ENCODE results near the gene VILL.
A peak's percentile ranks its signal among the peaks of the same experiment; 100 is the strongest.
"Not testable (repeated sequence)": the region's sequence is repeated elsewhere in the genome, so short reads cannot be mapped to it uniquely, and the experiment has no call there.

Gene VILL

GRCh38 chr3:38027466-38028465 lies 37.2 kb downstream of the VILL start:
- H3K4me3 ChIP-seq (ENCODE audit: low read depth, low read length): peak overlapping the region; percentile 72
- DNase-seq (ENCODE audit: low read depth): no peak

GRCh38 chr3:38028621-38029361 lies 38.2 kb downstream of the VILL start:
- H3K4me3 ChIP-seq (ENCODE audit: low read depth, low read length): peak overlapping the region; percentile 72
- DNase-seq (ENCODE audit: low read depth): no peak

- no peak for DNase-seq (ENCODE audit: low read depth)
- H3K4me3 ChIP-seq (ENCODE audit: low read depth, low read length): peak within 1 kb of the TSS; percentile 72
Measured at GRCh38 chr3:38029400-38030125, 39.0 kb downstream of the VILL start, which contains the start of gene PLCD1. Gene PLCD1 (minus strand): TSS chr3:38029642. CDS start chr3:38029539, 103 bp downstream.

- H3K4me3 ChIP-seq (ENCODE audit: low read depth, low read length): peak overlapping the region; percentile 72
- no peak for DNase-seq (ENCODE audit: low read depth)
Measured at GRCh38 chr3:38030126-38031021, 39.8 kb downstream of the VILL start.

GRCh38 chr3:38031022-38031994 lies 40.7 kb downstream of the VILL start:
- no peak for DNase-seq (ENCODE audit: low read depth)
- no peak overlapping the region for H3K4me3 ChIP-seq (ENCODE audit: low read depth, low read length)

- no peak overlapping the region for H3K4me3 ChIP-seq (ENCODE audit: low read depth, low read length)
Measured at GRCh38 chr3:38032328-38032865, 41.8 kb downstream of the VILL start.

GRCh38 chr3:38033586-38033985 lies 43.0 kb downstream of the VILL start:
- not testable (repeated sequence) for DNase-seq (ENCODE audit: low read depth); H3K4me3 ChIP-seq (ENCODE audit: low read depth, low read length)

More at GRCh38 chr3:38032328-38032865, 41.8 kb downstream of the VILL start:
- DNase-seq (ENCODE audit: low read depth): no peak

- H3K4me3 ChIP-seq (ENCODE audit: low read depth, low read length); DNase-seq (ENCODE audit: low read depth): not testable (repeated sequence)
Measured at GRCh38 chr3:38034335-38034734, 43.7 kb downstream of the VILL start.

GRCh38 chr3:38036286-38036685 lies 45.7 kb downstream of the VILL start:
- H3K4me3 ChIP-seq (ENCODE audit: low read depth, low read length): no peak overlapping the region
- no peak for DNase-seq (ENCODE audit: low read depth)

GRCh38 chr3:38036906-38037305 lies 46.3 kb downstream of the VILL start:
- H3K4me3 ChIP-seq (ENCODE audit: low read depth, low read length): no peak overlapping the region
- DNase-seq (ENCODE audit: low read depth): no peak

GRCh38 chr3:38038447-38038911 lies 47.9 kb downstream of the VILL start:
- no peak overlapping the region for H3K4me3 ChIP-seq (ENCODE audit: low read depth, low read length)
- no peak for DNase-seq (ENCODE audit: low read depth)

GRCh38 chr3:38039101-38039898 lies 48.7 kb downstream of the VILL start, which contains the start of gene DLEC1:
Gene DLEC1 (plus strand): TSS chr3:38039208. CDS start chr3:38039226, 18 bp downstream.
- H3K4me3 ChIP-seq (ENCODE audit: low read depth, low read length): peak within 1 kb of the TSS; percentile 49
- DNase-seq (ENCODE audit: low read depth): no peak

GRCh38 chr3:38039899-38040261 lies 49.3 kb downstream of the VILL start:
- peak overlapping the region; percentile 49 for H3K4me3 ChIP-seq (ENCODE audit: low read depth, low read length)
- no peak for DNase-seq (ENCODE audit: low read depth)

- no peak for DNase-seq (ENCODE audit: low read depth)
- H3K4me3 ChIP-seq (ENCODE audit: low read depth, low read length): no peak overlapping the region
Measured at GRCh38 chr3:38040401-38040800, 49.8 kb downstream of the VILL start.

GRCh38 chr3:38043486-38043885 lies 52.9 kb downstream of the VILL start:
- no peak for DNase-seq (ENCODE audit: low read depth)
- no peak overlapping the region for H3K4me3 ChIP-seq (ENCODE audit: low read depth, low read length)

- H3K4me3 ChIP-seq (ENCODE audit: low read depth, low read length): no peak overlapping the region
- DNase-seq (ENCODE audit: low read depth): no peak
Measured at GRCh38 chr3:38046027-38046426, 55.4 kb downstream of the VILL start.
